ENCODE results near the gene CHD5.

The CHD5 gene

GRCh38 chr1:6093071-6093470, 87.0 kb downstream of the CHD5 start:
- DNase-seq (ENCODE audit: extremely low read depth, insufficient read length): no peak
- Histone ChIP-seq H3K27me3 (replicated peaks; ENCODE audit: control insufficient read depth, insufficient read depth, low read length) (no peaks in the 10 kb centered on the region), H3K4me3 (replicated peaks; ENCODE audit: low read depth, low read length) (no peak overlapping the region), H3K36me3 (ENCODE audit: control insufficient read depth, insufficient read depth, low read length) (peaks cover 18% of the 10 kb centered on the region)
- TF ChIP-seq CTCF (IDR thresholded peaks at IDR 0.05; ENCODE audit: insufficient read depth, low read length, poor library complexity, severe bottlenecking): no peak

- no peak for DNase-seq (ENCODE audit: extremely low read depth, insufficient read length)
- no peaks in the 10 kb centered on the region for H3K27me3 ChIP-seq (replicated peaks; ENCODE audit: control insufficient read depth, insufficient read depth, low read length)
- TF ChIP-seq CTCF (IDR thresholded peaks at IDR 0.05; ENCODE audit: insufficient read depth, low read length, poor library complexity, severe bottlenecking): no peak
- H3K36me3 ChIP-seq (ENCODE audit: control insufficient read depth, insufficient read depth, low read length): peaks cover 21% of the 10 kb centered on the region
- H3K4me3 ChIP-seq (replicated peaks; ENCODE audit: low read depth, low read length): no peak overlapping the region
Observed at GRCh38 chr1:6092211-6092610, 87.9 kb downstream of the CHD5 start.

- no peak for TF ChIP-seq CTCF (IDR thresholded peaks at IDR 0.05; ENCODE audit: insufficient read depth, low read length, poor library complexity, severe bottlenecking)
- Histone ChIP-seq H3K36me3 (ENCODE audit: control insufficient read depth, insufficient read depth, low read length) (peaks cover 19% of the 10 kb centered on the region), H3K27me3 (replicated peaks; ENCODE audit: control insufficient read depth, insufficient read depth, low read length) (no peaks in the 10 kb centered on the region), H3K4me3 (replicated peaks; ENCODE audit: low read depth, low read length) (no peak overlapping the region)
- no peak for DNase-seq (ENCODE audit: extremely low read depth, insufficient read length)
Observed at GRCh38 chr1:6091823-6092109, 88.4 kb downstream of the CHD5 start.

- TF ChIP-seq CTCF (IDR thresholded peaks at IDR 0.05; ENCODE audit: insufficient read depth, low read length, poor library complexity, severe bottlenecking): no peak
- Histone ChIP-seq H3K36me3 (ENCODE audit: control insufficient read depth, insufficient read depth, low read length) (peaks cover 18% of the 10 kb centered on the region), H3K27me3 (replicated peaks; ENCODE audit: control insufficient read depth, insufficient read depth, low read length) (no peaks in the 10 kb centered on the region), H3K4me3 (replicated peaks; ENCODE audit: low read depth, low read length) (no peak overlapping the region)
- DNase-seq (ENCODE audit: extremely low read depth, insufficient read length): no peak
Observed at GRCh38 chr1:6090996-6091822, 88.9 kb downstream of the CHD5 start.

- Histone ChIP-seq H3K27me3 (replicated peaks; ENCODE audit: control insufficient read depth, insufficient read depth, low read length) (no peaks in the 10 kb centered on the region), H3K4me3 (replicated peaks; ENCODE audit: low read depth, low read length) (no peak overlapping the region), H3K36me3 (ENCODE audit: control insufficient read depth, insufficient read depth, low read length) (peaks cover 16% of the 10 kb centered on the region)
- TF ChIP-seq CTCF (IDR thresholded peaks at IDR 0.05; ENCODE audit: insufficient read depth, low read length, poor library complexity, severe bottlenecking): no peak
- no peak for DNase-seq (ENCODE audit: extremely low read depth, insufficient read length)
Observed at GRCh38 chr1:6090288-6090687, 89.8 kb downstream of the CHD5 start.

GRCh38 chr1:6088956-6089355, 91.2 kb downstream of the CHD5 start:
- no peak for TF ChIP-seq CTCF (IDR thresholded peaks at IDR 0.05; ENCODE audit: insufficient read depth, low read length, poor library complexity, severe bottlenecking)
- peaks cover 11% of the 10 kb centered on the region for H3K36me3 ChIP-seq (ENCODE audit: control insufficient read depth, insufficient read depth, low read length)
- no peak for DNase-seq (ENCODE audit: extremely low read depth, insufficient read length)
- H3K27me3 ChIP-seq (replicated peaks; ENCODE audit: control insufficient read depth, insufficient read depth, low read length): no peaks in the 10 kb centered on the region
- no peak overlapping the region for H3K4me3 ChIP-seq (replicated peaks; ENCODE audit: low read depth, low read length)
